Astrocyte of the hippocampus (primary cell): Measurements from ENCODE around the gene ACACB.
A peak's percentile ranks its signal among the peaks of the same experiment; 100 is the strongest.

Experiments
- DNase-seq: peaks from one replicate; pipeline ENCODE4 v3.0.0; 2011; ENCODE audit warnings: low read depth, low spot score

ACACB gene

DNA sequence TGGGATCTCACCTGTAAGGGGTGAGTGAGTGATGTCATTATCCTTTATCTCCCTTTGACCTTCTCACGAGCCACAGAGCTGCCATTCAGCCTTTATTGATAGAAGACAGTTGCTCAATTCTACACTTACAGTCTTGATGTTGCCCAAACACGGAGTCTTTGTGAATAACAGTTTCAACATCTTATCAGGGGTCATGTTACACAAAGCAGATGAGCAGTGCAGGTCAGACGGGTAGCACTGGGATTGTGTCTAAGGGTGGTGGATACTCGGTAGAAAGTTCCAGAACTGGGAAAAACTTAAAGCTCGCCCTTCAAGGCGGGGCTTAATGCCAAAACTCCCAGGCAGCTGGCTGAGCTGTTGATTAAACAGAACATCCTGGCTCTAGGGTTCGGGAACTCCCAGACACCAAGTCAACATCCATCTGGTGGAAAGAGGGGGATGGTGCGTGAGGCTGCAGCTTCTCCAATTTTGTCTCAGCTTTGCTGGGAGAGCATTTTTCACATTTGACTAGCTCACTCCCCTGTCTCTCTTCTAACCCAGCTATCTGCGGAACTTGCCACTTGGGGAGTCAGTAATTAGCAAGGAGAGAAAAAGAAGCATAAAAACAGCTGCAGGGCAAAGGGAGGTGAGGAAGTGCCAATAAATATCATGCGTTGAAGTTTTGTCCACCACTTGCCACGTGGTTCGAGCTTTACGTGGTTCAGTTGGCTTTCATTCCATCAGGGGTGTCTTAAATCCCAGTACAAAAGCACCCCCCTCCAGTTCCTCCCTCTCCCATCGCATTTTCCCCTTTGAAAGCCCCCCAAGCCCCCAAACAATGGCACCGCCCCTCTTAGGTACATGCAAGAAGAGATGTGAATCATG, 161.7 kb downstream of the ACACB start:
- DNase-seq, result no peak

DNA sequence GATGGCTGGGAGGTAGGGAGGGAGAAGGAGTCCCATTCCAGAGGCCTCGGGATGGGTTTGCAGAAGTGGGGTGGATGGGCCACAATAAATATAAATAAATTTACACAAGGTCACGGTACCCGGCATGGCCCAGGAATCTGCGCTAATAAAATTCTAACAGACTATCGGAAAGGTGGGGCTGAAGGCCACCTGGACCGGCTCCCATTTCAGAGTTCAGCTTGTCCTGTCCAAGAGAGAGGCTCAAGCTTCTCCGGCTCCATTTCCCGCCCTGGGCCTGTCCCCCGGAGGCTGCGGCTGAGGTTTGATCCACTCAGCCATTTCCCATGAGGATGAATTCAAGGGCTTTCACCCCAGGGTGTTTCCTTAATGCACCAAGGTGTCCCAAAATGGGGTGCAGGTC, 162.5 kb downstream of the ACACB start:
- DNase-seq, result no peak

GRCh38 chr12:109279525-109279924, 163.1 kb downstream of the ACACB start:
- DNase-seq, result no peak

DNA sequence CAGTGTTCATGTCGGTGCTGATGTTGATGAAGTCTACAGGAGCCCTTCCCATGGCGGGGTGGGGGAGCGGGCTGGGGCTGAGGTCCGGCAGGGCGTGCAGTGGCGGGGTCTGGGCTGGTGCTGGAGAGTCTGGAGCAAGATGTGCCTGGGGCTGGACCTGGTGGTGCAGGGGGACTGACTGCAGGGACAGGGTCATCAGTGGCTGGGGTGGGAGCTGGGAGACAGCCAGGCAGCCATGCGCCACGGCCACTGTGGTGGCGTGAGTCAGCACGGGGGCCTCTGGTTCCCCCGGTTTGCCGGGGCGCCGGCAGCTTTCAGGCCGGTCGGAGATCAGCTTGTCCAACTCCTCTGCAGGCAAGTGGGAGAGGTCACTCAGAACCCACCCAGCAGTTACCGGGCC, 165.1 kb downstream of the ACACB start:
- DNase-seq, result no peak

GRCh38 chr12:109284392-109284791, 168.0 kb downstream of the ACACB start:
- DNase-seq, result no peak

DNA sequence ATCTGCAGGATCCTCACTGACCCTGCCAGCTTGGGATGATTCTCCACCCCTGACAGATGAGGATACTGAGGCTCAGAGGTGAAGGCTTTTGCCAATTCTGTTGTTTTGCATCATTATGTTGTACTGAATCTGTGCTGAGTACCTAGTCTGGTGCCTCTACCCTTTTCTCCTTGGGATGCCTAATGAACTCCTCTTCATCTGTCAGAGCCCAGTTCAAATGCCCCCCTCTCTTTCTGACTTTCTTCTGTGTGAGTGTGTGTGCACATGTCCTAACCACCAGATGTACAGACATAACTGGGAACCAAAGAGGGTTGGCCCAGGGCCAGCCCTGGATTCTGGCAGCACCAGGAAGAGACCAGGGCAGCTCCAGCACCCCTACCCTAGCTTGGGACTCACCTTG, 169.9 kb downstream of the ACACB start:
- no peak for DNase-seq

DNA sequence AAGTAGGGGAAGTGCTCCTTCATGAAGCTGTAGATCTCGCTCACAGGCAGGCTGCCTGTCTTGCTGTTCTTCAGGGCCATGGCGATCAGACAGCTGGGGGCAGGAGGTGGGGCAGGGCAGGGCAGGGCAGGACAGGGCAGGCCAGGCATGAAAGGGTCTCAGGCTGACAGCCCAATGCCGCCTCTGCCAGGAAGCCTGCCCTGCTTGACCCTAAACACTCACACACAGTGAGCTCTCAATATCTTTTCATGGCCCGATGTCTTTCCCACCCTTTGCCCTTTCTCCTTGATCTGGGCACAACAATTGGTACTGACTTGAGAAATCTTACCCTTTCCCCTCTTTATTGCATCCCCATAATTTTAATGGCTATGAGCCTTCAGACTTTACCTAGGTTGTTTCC, 170.3 kb downstream of the ACACB start:
- no peak for DNase-seq

DNA sequence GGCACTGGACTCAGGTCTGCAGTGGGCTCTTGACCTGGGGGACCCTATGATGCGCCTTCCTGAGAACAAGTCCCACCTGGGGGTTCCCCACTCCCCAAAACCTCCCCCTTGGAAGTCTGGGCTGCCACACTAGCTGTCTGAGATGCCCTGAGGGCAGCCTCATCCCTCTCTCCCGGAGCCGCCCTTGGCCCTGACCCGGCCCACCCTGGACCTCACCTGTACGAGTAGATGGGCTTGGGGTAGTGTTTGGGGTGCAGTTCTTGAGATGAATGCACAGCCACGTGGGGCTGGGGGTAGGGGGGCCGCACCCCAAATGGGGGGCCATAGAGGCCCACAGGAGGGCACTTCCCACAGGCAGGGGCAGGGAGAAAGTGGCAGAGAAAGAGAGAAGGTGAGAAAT, 170.8 kb downstream of the ACACB start:
- DNase-seq, result no peak

GRCh38 chr12:109287811-109288469, 171.6 kb downstream of the ACACB start:
- no peak for DNase-seq

- DNase-seq, result no peak
These were observed 172.2 kb downstream of the ACACB start for GRCh38 chr12:109288571-109288970.

GRCh38 chr12:109289004-109289403, 172.6 kb downstream of the ACACB start:
- no peak for DNase-seq

DNA sequence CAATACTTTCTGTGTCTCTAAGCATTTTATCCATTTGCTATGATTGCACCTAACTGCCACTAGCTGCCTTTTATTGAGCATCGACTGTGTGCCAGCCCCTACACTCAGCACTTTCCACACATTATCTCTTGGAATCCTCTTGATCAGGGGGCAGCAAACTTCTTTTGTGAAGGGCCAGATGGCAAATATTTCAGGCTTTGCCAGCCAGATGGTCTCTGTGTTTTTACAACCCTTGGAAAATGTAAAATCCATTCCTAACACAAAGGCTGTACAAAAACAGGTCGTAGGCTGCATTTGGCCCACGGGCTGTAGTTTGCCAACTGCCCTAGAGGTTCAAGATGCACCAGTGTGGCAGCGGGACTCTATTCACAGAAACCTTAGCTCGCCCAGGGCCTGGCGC, 173.2 kb downstream of the ACACB start:
- no peak for DNase-seq

- DNase-seq, result no peak
These were observed 173.7 kb downstream of the ACACB start for GRCh38 chr12:109290061-109290460.

- DNase-seq, result no peak
These were observed 174.7 kb downstream of the ACACB start for GRCh38 chr12:109291117-109291516.

GRCh38 chr12:109291521-109292341, 175.3 kb downstream of the ACACB start:
- peak; percentile 74 for DNase-seq

- no peak for DNase-seq
These were observed 175.9 kb downstream of the ACACB start for GRCh38 chr12:109292342-109292711.

DNA sequence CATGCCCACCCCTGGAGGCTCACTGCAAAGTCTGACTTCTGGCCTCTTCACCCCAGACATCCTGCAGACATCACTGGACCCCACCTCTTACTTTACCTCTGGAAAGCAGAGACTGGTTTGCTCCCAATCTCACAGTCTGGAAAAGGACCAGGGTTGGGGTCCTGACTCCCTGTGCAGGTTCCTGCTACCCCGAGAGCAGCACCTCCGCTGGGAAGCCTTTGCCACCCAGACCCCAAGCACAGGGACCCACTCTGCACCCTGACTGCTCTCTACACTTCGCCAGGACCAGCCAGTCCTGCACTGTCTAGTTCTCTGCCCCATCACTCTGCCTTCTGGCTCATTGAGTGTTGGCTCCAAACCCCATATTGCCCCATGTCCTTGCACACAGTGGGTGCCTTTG, 176.7 kb downstream of the ACACB start:
- no peak for DNase-seq

DNA sequence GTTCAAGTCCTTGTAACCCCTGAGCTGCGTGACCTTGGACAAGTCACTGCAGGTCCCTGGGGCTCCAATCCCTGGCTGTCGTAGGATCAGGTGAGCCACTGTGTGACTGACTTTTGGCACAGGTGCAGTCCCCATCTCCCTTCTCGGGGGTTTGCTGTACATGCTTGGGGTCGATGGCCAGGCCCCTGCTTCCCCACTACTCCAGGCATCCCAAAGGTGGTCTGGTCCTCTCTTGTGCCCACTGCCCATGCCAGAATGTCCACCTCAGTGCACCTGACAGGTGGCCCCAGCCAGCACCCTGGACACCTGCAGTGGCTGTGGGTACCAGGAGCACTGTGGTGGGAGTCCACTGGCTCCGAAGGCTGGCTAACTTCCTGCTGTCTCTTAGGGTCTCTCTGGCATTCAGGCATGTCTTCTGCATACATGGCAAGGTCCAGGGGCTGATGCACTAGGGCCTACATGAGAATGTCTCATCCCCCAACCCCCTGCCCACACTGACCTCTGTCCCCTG, 178.0 kb downstream of the ACACB start:
- no peak for DNase-seq

DNA sequence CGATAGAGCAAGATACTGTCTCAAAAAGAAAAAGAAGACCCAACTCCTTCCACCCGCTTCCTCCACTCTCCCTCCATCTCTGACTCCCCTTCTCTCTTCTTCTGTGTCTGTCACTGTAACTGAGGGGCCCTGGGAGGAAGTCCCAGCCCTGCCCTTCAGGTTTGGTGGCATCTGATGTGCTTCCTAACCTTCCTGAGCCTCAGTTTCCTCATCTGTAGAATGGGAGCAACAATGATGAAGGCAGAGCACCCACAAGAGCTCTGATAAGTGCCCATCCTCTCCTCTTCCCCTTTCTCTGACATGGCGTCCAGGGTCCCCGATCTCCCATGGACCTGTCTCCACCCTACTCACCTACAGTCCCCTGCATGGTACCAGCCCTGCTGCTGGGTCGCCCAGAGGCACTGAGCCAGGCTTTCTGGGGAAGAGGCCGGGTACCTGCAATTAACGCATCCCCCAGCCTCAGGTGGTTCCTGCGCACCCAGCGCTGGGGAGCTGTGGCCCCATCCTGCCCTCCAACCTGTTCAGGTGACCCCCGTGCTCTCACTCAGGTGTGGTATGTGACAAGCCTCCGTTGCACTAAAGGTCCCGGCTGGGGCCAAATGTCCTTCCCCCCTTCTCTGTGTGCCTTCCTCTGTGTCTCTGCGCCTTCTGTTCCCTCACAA, 179.5 kb downstream of the ACACB start:
- DNase-seq, result no peak

GRCh38 chr12:109296431-109296830, 180.0 kb downstream of the ACACB start:
- DNase-seq, result no peak

DNA sequence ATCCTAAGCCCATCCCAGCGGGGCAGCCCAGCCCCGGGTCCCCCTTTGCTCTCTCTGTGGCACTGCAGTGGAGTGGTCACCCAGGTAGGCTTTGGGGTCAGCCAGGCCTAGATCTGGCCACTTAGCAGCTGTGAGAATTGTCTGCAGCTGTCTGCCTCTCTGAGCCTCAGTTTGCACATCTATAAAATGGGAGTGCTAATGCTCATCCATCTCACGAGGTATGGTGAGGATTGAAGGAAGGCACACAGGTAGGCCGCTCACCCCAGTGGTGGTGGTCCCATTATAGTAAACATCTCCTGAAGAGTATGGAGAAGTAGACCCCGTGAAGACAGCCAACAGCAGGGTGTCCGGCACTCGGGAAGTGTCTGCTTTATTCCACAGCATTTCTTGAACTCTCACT, 183.5 kb downstream of the ACACB start:
- no peak for DNase-seq
